Measurements from ENCODE around the gene BCL11B. TPM values are rescaled to one million over a fixed set of nuclear protein-coding genes. Genes with fewer than 3 reads are reported as not detected.

Gene BCL11B
- under 0.01 and 0.08 TPM in 2 replicates for total RNA-seq (ENCODE audit: low replicate concordance)

DNA sequence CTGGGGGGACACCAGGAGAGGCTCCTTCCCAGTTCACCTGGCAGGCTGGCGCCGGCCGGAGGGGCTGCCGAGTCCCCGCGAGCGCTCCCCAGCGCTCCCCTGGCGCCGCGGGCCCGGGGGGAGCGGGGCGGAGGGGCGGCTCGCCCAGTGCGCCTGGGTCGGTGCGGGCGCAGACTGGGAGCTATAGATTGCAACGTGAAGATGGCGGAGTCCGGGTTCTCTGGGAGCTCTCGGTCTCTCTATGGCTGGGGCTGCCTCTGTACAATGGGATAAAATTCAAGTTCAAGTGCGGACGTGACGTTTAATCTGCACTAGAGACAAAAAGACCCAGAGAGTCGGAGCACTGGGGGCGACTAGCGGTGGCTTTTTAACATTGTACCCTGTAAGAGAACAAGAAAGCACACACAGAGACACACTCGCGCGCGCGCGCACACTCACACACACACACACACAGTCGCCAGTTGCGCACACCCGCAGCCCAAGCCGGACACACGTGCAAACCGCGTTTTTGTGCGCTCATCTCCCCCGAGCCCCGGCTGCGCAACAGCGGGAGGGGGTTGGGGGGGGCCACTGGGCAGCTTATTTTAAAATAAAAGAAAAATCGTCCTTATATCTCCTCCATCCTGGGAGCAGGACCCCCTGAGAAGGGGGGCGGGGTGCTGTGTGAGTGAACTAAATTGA is at the start of gene BCL11B:
BCL11B (minus strand) TSS at position 247 of the 681 bp plus-strand sequence. CDS start 979 bp downstream, outside the sequence.

Other genes starting within 250 kb of the BCL11B start
- gene SETD3, start 208.7 kb upstream of the BCL11B start, total RNA-seq (ENCODE audit: low replicate concordance): 17.0 and 37.8 TPM in 2 replicates
- 5.9 and 32.0 TPM in 2 replicates for gene CCNK, start 209.2 kb upstream of the BCL11B start, total RNA-seq (ENCODE audit: low replicate concordance)